GM18870 (cell line): ENCODE results near the gene SDC3.

Experiments
- ATAC-seq: cut with Tn5 transposase; IDR thresholded peaks from one replicate; pipeline ENCODE4 v1.9.1; 2021; ENCODE audit warnings: moderate library complexity; ENCODE audit not compliant: unreplicated experiment

SDC3 gene

DNA sequence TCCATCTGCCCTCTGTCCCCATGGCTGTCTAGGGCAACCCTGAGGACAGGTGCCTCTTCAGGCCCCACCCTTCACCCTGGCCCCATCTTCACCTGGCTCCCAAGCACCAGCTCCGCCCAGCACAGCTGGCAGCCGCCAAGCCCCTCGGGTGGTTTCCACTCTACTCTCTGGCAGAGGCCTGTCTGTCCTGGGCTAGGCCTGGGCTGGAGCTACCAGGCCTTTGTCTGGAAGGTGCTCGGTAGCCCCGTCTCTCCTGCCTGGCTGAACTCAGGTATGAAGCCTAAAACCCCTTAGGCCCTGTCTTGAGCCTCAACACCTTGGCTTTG lies 17.4 kb downstream of the SDC3 start:
- ATAC-seq = no peak

DNA sequence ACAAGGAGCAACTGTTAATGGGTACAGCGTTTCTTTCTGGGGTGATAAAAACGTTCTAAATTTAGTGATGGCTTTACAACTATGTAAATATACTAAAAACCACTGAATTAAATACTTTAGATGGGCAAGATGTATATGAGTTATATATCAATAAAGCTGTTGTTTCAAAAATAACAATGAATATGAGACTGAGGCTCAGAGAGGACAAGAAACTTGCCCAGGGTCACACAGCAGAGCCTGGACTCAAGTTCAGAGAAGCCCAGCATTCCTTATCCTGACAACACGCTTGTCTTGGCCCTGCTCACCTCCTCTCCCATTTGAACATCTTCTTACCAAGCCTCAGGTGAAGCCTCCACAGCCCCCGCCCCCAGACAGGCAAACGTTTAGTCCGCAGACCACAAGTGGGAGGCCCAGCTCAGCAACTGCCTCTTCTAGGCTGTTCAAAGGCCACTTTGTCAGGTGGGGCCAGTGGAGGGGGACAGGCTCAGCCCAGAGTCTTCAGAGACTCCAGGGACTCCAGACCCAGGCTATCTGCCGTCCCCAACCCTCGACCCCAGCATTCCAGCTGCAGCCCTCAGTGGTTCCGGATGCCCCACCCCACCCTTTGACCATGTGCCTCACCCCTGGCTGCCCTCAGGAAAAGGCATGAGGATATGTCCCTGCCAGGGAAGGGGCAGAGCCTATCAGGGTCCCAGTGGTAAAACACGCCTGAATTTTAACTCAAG lies 17.9 kb downstream of the SDC3 start:
- no peak for ATAC-seq

GRCh38 chr1:30889511-30889910 lies 19.0 kb downstream of the SDC3 start:
- no peak for ATAC-seq

GRCh38 chr1:30888975-30889374 lies 19.6 kb downstream of the SDC3 start:
- no peak for ATAC-seq

- no peak for ATAC-seq
These were observed 20.2 kb downstream of the SDC3 start for GRCh38 chr1:30888391-30888790.

DNA sequence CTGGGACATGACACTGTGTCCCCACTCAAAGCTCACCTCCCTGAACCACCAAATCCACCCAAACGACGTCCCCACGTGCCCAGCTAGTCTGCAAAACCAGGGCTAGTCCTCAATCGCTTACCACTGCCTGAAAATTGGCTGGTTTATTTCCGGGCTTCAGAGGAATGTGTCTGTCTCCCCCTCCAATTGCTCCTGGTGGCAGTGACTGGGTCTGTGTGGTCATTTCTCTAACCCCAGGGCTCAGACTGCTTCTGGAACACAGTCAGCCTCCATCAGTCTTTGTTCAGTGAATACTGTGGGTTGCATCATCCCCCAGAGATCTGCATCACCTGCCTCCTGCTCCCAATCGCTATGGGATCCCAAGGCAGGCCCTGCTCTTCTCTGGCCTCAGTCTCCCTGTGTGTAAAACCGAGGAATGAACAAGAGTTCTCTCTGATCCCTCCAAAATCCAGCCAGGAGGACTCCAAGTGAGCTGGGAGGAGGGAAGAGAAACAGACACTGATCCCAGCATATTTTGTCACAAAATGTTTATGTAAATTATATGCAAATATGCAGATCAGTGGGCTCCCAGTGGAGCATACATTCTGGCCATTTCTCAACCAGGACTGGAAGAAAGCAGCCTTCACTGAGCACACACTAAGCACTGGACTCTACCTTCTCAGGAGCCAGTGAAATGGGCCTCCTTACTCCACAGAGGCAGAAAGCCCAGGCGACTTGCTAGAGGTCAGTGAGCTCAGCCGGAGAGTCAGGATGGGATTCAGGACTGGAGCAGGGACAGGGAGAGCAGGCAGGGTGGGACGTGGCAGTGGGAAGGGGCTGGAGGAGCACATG lies 20.9 kb downstream of the SDC3 start:
- ATAC-seq = no peak

GRCh38 chr1:30886710-30887428 lies 21.7 kb downstream of the SDC3 start:
- ATAC-seq = no peak

- no peak for ATAC-seq
These were observed 22.7 kb downstream of the SDC3 start for GRCh38 chr1:30885570-30886522.

- ATAC-seq = no peak
These were observed 23.8 kb downstream of the SDC3 start for GRCh38 chr1:30884723-30885122.

DNA sequence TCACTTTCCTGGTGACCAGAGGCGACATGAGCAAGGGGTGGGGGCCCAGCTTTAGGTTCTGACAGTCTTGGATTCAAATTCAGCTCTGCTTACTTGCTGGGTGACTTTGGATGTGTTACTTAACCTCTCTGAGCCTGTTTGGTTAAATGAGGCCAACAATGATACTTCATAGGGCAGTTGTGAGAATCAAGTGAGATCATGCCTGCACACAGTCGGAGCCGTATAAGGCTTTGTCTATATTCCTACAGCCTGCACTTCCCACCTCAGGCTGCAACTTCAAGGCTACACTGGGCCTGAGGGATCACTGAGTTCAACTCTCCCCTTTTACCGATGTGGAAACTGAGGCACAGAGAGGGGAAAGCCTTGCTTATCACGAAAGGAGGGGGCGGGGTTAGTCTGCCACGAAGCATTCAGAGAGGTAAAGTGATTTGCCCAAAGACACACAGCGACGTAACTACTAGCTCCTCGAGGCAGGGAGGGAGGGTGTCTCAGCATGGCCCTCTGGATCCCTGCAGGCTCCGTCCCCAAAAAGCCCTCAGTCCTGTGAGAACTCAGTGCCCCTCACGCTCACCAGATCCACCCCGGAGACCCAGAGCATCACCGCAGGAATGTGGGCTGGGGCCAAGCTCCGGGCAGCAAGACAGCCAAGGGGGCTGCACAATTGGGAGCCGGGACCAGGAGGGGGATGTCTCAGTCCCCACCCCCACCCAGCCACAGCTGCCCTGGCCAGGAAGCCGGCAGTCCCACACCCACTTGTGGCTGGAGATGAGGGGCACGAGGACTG lies 25.0 kb downstream of the SDC3 start:
- ATAC-seq = no peak

- no peak for ATAC-seq
These were observed 25.7 kb downstream of the SDC3 start for GRCh38 chr1:30882678-30883388.

GRCh38 chr1:30881319-30882181 lies 27.0 kb downstream of the SDC3 start:
- ATAC-seq = no peak

GRCh38 chr1:30880678-30881318 lies 27.8 kb downstream of the SDC3 start:
- ATAC-seq = no peak

- ATAC-seq = no peak
These were observed 28.4 kb downstream of the SDC3 start for GRCh38 chr1:30879940-30880677.

DNA sequence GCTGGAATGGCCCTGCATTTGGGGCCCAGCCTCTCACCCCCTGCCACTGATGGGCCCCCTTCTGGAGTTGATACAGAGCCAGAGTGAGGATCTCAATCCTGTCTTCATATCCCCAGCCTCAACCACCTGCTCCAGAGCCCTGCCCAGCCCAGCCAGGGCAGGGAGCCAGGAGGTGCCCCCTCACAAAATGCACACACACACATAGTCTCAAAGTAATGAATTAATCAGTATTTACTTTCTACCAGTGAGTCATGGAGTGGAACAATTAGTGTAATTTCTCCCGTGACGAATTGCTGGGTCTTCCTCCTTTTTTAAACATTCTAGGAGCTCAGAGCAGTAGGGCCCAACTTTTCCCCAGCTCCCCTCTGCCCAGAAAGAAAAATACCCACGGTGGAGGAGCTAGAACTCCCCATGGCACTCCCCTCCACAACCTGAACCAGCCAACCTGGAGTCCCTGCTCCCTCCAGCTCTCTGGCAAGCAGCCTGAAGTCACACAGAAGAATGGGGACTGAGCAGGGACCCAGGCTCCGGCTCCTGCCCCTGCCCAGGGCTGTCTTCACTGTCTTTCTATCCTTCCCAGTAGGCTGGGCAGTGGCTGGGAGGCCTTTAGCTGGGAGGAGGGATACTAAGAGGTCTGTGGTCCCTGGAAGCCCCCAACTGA lies 29.3 kb downstream of the SDC3 start:
- no peak for ATAC-seq

DNA sequence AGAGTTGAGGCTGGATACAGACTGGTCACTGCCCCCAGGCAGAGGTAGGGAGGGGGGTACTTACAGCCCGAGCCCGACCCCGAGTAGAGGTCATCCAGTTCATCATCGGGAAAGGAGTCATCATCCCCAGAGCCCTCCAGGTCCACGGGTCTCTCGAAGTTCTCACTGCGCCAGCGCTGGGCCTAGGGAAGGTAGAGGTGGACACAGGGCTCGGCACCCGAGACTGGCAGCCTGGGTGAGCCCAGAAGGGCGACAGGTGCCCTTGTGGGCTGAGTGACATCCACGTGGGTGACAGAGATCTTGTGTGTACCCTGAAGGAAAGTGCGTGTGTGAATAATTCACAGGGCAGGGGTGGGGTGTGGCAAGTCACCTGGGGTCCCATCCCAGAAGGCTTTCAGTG lies 30.0 kb downstream of the SDC3 start:
- no peak for ATAC-seq

GRCh38 chr1:30878016-30878415 lies 30.5 kb downstream of the SDC3 start:
- ATAC-seq = no peak
